ENCODE data around the gene PTDSS2.
"Not testable (repeated sequence)": the region's sequence is repeated elsewhere in the genome, so short reads cannot be mapped to it uniquely, and the experiment has no call there.

Gene PTDSS2

DNA sequence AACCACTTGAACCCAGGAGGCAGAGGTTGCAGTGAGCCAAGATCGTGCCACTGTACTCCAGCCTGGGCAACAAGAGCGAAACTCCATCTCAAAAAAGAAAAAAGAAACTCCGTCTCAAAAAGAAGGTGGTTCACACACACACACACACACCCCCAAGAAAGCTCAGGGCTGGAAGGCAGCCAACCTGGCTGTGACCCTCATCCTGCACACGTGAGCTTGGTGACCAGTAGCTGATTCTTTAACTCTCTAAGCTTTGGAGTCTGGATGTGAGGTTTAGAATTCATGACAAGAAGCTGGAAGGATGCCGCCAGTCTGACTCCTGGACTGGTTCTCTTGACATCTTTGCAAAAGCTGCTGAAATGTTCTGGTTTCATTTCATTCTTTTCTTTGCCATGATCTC, 58.9 kb downstream of the PTDSS2 start:
- DNase-seq: no peak

DNA sequence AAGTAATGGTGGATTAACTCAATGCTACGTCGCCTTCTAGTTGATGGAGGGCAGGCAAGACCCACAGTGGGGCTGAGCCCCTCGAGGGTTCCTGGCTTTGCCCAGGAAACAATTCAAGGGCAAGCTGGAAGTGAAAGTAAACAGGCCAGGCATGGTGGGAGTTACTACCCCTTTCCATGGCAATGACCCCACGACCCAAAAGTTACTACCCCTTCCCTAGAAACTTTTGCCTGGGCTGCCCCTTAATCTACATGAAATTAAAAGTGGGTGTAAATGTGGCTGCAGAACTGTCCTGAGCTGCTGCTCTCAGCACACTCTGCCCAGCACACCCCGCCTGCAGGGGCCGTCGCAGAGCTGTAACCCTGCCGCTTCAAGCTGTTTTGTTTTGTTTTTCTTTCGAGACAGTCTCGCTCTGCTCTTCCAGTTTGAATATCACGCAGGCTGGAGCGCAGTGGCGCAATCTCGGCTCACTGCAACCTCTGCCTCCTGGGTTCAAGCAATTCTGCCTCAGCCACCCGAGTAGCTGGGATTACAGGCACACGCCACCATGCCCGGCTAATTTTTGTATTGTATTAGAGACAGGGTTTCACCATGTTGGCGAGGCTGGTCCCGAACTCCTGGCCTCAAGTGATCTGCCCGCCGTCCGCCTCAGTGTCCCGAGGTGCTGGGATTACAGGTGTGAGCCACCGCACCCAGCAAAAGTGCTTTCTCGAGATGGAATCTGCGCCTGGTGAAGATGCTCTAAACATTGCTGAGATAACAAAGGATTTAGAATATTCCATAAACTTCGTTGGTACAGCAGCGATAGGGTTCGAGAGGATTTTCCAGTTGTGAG, 62.9 kb downstream of the PTDSS2 start:
- no peak for DNase-seq

DNA sequence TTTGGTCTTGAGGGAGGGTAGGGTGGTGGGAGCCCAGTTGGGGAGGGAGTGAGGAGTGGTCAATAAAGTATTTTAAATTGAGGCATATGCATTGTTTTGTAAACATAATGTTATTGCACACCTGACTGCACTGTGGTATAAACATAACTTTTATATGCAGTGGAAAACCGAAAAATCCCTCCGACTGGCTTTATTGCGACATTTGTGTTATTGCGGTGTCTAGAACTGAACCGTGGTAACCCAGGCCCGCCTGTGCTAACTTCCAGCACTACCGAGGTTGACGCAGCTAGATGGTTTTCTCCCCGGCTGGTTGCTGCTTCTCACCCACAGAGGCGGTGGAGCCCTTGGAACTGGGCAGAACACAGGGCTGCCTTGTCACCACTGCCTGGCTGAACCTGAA, 64.5 kb downstream of the PTDSS2 start:
- DNase-seq: no peak

GRCh38 chr11:515131-515530, 65.1 kb downstream of the PTDSS2 start:
- DNase-seq: no peak

DNA sequence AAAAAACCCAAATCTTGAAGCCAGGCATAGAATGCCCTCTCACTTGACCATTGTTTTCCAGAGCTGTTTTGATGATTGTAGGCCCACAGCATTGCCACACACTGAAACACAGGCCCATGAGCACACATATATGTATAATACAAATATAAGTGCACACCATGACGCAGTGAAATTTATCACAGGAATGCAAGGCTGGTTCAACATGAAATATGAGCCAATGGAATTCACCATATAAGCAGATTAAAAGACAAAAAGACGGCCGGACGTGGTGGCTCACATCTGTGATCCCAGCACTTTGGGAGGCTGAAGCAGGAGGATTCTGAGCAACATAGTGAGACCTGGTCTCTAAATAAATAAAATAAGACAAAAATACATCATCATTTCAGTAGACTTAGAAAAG, 66.3 kb downstream of the PTDSS2 start:
- no peak for DNase-seq

DNA sequence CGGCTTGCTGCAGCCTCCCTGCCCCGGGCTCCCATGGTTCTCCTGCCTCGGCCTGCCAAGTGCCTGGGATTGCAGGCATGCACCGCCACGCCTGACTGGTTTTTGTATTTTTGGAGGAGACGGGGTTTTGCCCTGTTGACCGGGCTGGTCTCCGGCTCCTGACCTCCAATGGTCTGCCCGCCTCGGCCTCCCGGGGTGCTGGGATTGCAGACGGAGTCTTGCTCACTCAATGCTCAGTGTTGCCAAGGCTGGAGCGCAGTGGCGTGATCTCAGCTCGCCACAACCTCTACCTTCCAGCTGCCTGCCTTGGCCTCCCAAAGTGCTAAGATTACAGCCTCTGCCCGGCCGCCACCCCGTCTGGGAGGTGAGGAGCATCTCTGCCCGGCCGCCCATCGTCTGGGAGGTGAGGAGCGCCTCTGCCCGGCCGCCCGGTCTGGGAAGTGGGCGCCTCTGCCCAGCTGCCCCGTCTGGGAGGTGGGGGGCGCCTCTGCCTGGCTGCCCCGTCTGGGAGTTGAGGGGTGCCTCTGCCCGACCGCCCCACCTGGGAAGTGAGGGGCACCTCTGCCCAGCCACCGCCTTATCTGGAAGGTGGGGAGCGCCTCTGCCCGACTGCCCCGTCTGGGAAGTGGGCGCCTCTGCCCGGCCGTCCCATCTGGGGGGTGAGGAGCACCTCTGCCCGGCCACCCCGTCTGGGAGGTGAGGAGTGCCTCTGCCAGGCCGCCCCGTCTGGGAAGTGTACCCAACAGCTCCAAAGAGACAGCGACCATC, 67.0 kb downstream of the PTDSS2 start:
- DNase-seq: not testable (repeated sequence)

- DNase-seq: peak; percentile 84
Measured at GRCh38 chr11:518463-519202, 68.6 kb downstream of the PTDSS2 start.

DNA sequence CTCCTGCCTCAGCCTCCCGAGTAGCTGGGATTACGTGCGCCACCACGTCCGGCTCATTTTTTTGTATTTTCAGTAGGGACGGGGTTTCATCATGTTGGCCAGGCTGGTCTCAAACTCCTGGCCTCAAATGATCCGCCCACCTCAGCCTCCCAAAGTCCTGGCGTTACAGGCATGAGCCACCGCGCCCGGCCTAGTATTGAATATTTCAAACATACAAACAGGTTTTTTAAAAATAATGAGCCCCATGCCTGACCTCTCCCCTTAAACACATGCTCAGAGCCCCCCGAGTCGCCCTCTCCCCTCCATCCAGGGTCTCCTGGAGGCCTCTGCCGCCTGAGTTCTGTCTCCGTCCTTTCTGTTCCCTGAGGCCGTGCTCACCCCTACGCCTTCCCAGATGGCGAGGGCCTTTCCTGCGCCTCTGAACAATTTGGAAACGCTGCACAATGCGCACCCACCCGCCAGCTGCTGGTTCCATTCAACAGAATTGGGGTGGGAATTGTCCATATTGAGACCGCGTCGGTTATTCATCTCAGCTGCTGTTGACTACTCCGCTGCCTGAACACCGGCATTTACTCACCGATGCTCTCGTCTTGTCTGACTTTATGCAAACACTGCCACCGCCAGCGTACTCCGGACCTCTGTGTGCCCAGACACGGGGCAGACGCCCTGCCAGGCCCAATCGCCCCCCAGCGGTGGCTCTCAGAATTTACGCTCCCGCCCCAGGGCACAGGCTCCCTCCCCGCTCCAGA, 70.5 kb downstream of the PTDSS2 start:
- no peak for DNase-seq

DNA sequence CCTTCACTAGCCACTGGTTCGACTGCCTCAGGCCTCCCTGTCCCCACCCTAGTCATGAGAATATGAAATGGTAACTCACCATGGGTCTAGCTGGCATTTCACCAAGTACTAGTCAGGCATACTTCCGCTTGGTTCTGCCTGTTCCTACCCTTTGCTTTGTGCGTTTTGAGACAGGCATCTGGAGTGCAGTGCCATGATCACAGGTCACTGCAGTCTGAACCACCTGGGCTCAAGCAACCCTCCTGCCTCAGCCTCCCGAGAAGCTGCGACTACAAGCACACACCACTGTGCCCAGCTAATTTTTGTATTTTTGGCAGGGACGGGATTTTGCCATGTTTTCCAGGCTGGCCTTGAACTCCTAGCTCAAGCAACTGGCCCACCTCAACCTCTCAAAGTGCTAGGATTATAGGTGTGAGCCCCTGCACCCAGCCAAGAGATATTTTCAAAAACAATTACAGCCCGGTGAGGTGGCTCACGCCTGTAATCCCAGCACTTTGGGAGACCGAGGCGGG, 71.2 kb downstream of the PTDSS2 start:
- DNase-seq: no peak

- no peak for DNase-seq
Measured at GRCh38 chr11:526192-526591, 76.1 kb downstream of the PTDSS2 start.

- DNase-seq: no peak
Measured at GRCh38 chr11:528166-528814, 78.2 kb downstream of the PTDSS2 start.

DNA sequence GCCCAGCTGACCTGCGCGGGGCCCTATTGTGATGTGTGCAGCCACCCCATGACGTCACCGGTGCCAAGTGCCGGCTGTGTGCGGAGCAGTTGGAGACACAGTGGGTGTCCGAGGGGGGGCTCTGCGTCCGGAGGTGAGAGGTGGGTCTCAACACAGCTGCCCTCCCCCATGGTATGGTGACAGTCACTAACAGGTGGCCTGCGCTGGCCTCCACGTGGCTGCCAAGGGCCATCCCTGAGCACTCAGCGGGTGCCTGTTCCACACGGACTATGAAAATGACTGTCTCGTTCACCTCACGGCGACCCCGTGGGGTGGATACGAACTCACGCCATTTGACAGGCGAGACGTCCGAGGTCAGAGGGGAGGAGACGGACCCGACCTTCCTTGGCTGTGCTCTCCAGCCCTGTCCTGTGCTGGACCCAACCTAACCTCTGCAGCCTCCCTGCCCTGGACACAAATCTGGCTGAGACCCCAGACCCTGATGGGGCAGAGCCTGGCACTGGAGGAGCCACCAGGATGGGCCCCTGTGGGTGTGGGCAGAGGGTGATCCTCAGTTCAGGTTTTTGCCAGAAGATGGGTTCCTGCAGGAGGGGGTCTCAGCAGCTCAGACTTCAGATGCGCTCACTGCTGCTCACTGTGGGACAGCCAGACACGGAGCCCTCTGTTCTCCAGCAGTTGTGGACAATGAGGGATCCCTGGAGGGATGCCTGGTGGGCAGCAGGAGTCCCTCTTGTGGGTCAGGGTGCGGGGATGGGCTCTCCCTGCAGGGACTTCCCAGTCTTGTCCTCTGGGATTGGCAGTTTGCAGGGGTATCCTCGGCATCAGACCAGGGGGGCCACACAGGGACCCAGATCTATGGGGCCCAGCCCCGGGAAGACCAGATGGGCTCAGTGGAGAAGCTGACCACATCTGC, 79.0 kb downstream of the PTDSS2 start:
- DNase-seq: no peak

DNA sequence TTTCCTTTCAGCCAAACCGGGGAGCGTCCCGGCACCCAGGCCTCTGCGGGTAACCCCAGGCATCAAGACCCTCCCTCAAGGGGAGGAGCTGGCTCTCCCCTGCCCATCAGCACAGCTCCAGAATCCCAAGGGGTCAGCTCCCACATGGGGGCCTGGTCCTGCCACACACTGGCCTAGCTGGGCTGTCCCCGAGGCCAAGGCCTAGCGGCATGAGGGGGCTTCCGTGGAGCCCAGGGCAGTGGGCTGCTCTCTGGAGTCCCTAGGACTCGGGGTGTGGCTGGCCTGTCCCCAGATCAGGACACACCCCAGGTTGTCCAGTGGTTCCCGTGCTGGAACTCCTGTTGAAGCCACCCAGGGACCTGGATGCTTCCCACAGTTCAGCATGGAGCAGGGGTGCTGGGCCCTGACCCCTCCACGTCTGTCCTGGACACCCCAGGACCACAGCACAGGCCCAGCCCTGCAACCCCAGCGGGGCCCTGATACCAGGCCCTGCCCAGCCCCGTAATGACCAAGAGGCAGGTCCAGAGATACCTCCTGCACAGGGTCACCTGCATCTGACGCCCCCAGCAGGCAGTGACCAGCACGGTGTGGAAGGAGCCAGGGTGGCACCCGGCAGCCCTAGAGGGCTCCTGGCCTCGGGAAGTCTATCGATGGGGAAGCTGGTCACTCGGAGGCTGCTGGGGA, 79.8 kb downstream of the PTDSS2 start:
- DNase-seq: no peak

DNA sequence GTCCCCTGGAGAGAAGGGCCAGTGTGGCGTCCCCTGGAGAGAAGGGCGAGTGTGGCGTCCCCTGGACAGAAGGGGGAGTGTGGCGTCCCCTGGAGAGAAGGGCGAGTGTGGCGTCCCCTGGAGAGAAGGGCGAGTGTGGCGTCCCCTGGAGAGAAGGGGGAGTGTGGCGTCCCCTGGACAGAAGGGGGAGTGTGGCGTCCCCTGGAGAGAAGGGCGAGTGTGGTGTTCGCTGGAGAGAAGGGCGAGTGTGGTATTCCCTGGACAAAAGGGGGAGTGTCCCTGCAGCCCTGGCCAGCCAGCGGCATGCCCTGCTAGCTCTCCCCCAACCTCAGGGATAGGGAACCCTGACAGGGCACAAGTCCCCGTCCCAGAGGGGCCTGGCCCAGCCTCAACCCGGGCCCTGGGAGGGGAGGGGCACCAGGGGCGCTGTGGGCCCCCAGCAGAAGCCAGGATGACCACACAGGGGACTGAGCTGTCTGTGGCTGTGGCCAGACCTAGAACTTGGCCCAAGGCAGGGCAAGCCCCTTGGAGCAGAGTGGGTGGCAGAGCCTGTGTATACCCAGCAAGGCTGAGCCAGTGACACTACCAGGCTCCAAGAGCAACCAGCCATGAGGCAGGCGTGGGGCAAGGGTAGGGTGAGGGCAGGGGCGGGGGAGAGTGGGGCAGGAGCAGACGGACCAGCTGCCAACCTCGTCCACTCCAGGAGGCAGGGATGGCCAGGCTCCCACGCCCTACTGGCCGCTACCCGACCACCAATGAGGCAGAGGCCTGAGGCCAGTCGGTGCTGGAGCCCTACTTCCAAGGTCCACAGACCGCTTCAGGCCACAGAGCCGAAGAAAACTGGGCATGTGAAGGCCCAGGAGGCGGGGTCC, 81.1 kb downstream of the PTDSS2 start:
- DNase-seq: no peak

DNA sequence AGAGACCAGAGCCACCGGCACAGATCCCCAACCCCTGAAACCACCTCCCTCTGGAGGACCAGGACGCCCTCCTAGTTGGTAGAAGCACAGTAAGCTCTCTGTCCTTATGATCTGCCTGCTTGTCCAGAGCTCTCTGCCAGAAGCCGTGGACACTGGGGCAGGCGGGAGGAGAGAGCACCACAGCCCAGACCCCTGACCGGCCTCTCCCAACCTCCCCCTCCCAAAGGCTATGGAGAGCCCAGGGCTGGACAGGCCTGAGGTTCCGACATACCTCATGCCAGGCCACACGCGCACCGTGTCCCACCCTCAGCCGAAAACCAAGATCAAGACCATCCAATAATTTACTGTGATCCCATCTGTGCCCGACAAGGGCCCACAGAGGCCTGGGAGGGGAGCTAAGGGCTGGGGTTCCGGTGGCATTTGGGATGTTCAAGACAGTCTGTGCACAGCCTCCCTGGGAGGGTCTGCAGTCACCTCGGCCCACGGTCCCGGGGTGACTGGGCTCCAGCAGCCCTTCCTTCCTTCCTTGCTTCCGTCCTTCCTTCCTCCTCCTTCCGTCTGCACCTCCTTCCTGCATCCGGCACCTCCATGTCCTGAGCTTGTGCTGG, 81.9 kb downstream of the PTDSS2 start:
- DNase-seq: no peak

DNA sequence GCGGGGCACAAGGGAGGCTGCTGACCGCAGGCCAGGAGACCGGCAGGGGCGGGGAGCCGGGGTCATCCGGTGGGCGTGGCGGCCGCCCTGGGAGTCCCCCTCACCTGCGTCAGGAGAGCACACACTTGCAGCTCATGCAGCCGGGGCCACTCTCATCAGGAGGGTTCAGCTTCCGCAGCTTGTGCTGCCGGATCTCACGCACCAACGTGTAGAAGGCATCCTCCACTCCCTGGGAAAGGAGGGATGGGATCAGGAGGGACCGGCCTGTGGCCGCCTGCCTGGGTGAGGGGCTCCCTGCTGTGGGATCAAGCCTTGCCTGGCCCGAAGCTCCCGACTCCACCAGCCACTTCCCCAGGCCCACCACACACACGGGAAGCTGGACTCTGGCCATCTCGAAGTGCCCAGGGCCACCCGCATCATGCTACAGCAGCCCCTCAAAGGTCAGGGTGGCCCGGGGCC, 82.5 kb downstream of the PTDSS2 start:
- no peak for DNase-seq

DNA sequence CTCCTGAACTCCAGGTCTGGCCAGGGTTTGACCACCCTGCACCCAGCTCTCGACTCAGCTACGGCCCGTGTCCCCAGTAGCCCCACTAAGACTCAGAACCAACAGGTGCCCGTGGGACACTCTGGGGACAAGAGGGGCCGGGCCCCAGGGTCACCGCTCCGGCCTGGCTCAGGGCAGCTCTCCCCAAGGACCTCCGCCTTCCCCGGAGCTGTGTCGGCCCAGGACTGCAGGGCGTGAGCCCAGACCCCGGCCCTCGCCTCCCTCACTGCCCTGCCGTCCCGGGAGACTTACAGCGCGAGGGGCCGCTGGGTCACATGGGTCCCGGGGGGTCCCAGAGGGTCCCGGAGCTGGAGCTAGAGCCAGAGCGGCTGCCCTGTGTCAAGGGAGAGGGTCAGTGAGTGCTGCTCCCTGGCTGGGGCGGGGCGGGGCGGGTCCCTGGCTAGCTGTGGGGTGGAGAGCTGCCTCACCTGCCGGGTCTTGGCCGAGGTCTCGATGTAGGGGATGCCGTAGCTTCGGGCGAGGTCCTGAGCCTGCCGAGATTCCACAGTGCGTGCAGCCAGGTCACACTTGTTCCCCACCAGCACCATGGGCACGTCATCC, 83.0 kb downstream of the PTDSS2 start:
- no peak for DNase-seq
